DND-41 (cell line): ENCODE results near the gene TCF7.

Experiments used
- EZH2 ChIP-seq: IDR thresholded peaks from 3 replicates; pipeline ENCODE4 v1.6.1; 2012; ENCODE audit warnings: borderline replicate concordance, low read depth, mild to moderate bottlenecking, moderate library complexity, low read length, inconsistent platforms; ENCODE audit not compliant: severe bottlenecking
- TF ChIP-seq, protein P1 (sequence below): IDR thresholded peaks from 2 replicates; pipeline ENCODE4 v1.5.1; 2012; ENCODE audit warnings: borderline replicate concordance, low read length, moderate library complexity, mild to moderate bottlenecking; ENCODE audit not compliant: poor library complexity, severe bottlenecking; ENCODE audit errors: extremely low read depth

DNA sequence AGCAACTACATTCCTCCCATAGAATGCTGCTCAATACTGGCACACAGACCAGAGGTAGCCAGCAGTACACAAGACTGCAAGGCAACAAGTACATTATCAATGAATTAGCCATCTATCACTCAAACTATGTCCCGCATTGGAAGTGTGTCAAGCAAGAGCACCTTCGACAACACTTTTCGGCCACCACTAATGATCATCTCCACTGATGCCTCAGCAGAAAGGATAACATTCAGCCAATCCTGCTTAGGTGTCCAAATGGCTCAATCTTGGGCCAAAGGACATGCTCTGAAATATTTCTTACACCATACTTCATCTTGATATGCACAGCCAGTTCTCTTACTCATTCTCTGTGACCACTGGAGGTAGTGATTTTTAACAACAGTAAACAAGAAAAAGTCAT is 37.2 kb downstream of the TCF7 start:
- no peak for TF ChIP-seq EZH2
- TF ChIP-seq, protein P1, sequence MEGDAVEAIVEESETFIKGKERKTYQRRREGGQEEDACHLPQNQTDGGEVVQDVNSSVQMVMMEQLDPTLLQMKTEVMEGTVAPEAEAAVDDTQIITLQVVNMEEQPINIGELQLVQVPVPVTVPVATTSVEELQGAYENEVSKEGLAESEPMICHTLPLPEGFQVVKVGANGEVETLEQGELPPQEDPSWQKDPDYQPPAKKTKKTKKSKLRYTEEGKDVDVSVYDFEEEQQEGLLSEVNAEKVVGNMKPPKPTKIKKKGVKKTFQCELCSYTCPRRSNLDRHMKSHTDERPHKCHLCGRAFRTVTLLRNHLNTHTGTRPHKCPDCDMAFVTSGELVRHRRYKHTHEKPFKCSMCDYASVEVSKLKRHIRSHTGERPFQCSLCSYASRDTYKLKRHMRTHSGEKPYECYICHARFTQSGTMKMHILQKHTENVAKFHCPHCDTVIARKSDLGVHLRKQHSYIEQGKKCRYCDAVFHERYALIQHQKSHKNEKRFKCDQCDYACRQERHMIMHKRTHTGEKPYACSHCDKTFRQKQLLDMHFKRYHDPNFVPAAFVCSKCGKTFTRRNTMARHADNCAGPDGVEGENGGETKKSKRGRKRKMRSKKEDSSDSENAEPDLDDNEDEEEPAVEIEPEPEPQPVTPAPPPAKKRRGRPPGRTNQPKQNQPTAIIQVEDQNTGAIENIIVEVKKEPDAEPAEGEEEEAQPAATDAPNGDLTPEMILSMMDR, result no peak
